Fibroblast of mammary gland (primary cell): ENCODE measurements around the gene TJP1.
"Not testable (repeated sequence)": the region's sequence is repeated elsewhere in the genome, so short reads cannot be mapped to it uniquely, and the experiment has no call there.

Experiments used
- DNase-seq: peaks from one replicate; pipeline ENCODE4 v3.0.0-alpha.2; 2010; ENCODE audit warnings: low read depth
- H3K4me3 ChIP-seq: 2 replicates; pipeline ENCODE4 v1.5.1; 2011; ENCODE audit warnings: low read depth, mild to moderate bottlenecking, low read length, moderate library complexity; ENCODE audit not compliant: control insufficient read depth
- CTCF ChIP-seq: conservative IDR thresholded peaks from 2 replicates; pipeline ENCODE4 v1.5.1; 2011; ENCODE audit warnings: low read depth, low read length, inconsistent platforms; ENCODE audit not compliant: control insufficient read depth, insufficient read depth

Gene TJP1

GRCh38 chr15:29699791-29700190 lies 122.5 kb downstream of the TJP1 start:
- TF ChIP-seq CTCF = no peak
- DNase-seq = no peak
- H3K4me3 ChIP-seq = no peak overlapping the region

- DNase-seq = peak; percentile 90
- no peak for TF ChIP-seq CTCF
- no peak overlapping the region for H3K4me3 ChIP-seq
These were observed 124.1 kb downstream of the TJP1 start for GRCh38 chr15:29698030-29698701.

GRCh38 chr15:29696950-29697738 lies 125.1 kb downstream of the TJP1 start:
- DNase-seq = no peak
- H3K4me3 ChIP-seq = no peak overlapping the region
- no peak for TF ChIP-seq CTCF

- H3K4me3 ChIP-seq, DNase-seq: not testable (repeated sequence)
These were observed 125.8 kb downstream of the TJP1 start for GRCh38 chr15:29696506-29696905.

GRCh38 chr15:29695489-29696167 lies 126.6 kb downstream of the TJP1 start:
- H3K4me3 ChIP-seq = no peak overlapping the region
- no peak for TF ChIP-seq CTCF
- DNase-seq = no peak

- no peak for TF ChIP-seq CTCF
- no peak for DNase-seq
These were observed 129.0 kb downstream of the TJP1 start for GRCh38 chr15:29693225-29693624.

GRCh38 chr15:29692527-29692926 lies 129.7 kb downstream of the TJP1 start:
- DNase-seq = no peak
- TF ChIP-seq CTCF = peak; percentile 27
- no peak overlapping the region for H3K4me3 ChIP-seq

More at GRCh38 chr15:29693225-29693624, 129.0 kb downstream of the TJP1 start:
- H3K4me3 ChIP-seq = no peak overlapping the region
